Skeletal muscle cell (primary cell): Measurements from ENCODE around the gene OLAH.
A peak's percentile ranks its signal among the peaks of the same experiment; 100 is the strongest.

ENCODE experiments used
- DNase-seq: peaks from one replicate; pipeline ENCODE4 v3.0.0-alpha.2; 2010; ENCODE audit warnings: low read depth
- H3K4me3 ChIP-seq: 2 replicates; pipeline ENCODE4 v1.5.1; 2011; ENCODE audit warnings: low read depth, mild to moderate bottlenecking, control low read depth, low read length, moderate library complexity

Gene OLAH

DNA sequence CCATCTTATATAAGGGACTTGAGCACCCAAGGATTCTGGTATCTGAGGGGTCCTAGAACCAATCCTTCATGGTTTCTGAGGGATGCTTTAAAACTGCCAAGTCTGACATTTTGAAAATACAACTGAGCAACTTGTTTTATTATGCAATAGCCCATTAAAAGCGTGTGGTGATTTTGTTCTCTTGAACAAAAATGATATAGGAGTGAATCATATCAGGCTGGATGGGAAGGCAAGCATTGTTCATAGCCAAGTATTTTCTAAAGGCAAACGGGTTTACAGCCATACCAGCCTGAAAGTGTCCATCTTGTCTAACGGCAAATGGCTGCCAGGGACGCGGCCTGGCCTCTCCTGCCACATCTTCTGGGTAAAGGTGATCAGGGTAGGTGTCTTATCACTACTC is 76.8 kb downstream of the OLAH start:
- no peak overlapping the region for H3K4me3 ChIP-seq
- DNase-seq: peak; percentile 36

DNA sequence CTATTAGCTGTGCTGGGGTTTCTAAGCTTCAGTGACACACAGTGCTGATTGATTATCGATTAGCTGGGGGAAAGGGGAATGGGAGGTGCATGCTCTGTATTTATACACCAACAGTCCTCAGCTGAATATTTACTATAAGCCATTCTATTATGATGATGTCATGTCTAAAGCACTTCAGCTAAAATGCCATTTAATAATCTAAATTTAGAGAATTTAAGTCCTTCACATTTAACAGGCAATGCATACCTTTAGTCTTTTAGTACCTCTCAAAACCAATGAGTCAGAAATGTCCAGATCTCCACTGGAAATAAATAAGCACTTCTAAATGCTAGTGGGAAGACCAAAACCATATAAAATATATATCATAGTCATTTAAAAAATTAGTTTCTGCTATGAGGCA is 78.0 kb downstream of the OLAH start:
- DNase-seq: no peak
- no peak overlapping the region for H3K4me3 ChIP-seq

DNA sequence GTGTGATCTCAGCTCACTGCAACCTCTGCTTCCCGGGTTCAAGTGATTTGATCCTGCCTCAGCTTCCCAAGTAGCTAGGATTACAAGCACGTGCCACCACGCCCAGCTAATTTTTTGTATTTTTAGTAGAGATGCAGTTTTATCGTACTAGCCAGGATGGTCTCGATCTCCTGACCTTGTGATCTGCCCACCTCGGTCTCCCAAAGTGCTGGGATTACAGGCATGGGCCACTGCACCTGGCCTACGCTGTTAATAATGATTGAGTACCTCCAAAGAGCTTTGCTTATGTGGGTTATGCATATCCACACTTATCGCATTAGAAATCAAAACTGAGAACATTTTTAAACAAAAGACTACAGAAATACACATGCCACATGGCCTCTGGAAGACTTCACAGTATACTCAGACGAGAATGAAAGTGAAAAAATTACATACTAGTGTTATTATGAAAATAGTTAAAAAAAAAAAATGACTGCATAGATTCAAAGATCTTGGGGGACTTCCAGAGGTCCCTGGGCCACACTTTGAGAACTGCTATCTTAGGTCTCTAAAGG is 78.8 kb downstream of the OLAH start:
- DNase-seq: no peak
- H3K4me3 ChIP-seq: no peak overlapping the region
